ENCODE data around the gene ZKSCAN1. TPM values are rescaled to one million over a fixed set of nuclear protein-coding genes. Genes with fewer than 3 reads are reported as not detected.

The ZKSCAN1 gene
- total RNA-seq, 1 experiment from 2014 or later = 70.3 TPM

- Histone ChIP-seq H3K4me3 (no peak overlapping the region), H3F3A (ENCODE audit: insufficient read depth, low read depth) (peaks cover 41% of the 10 kb centered on the region), H3K27ac (no peak overlapping the region), H3K4me1 (replicated peaks; ENCODE audit: insufficient read depth) (peaks cover 30% of the 10 kb centered on the region), H3K27me3 (ENCODE audit: insufficient read depth, low read depth) (no peaks in the 10 kb centered on the region), H3K4me2 (no peak overlapping the region), H3K36me3 (ENCODE audit: low read depth) (peaks cover 16% of the 10 kb centered on the region), H4K20me1 (ENCODE audit: insufficient read depth) (peaks cover 61% of the 10 kb centered on the region), H3K9me3 (ENCODE audit: insufficient read depth, low read depth) (no peaks in the 10 kb centered on the region), H3K9me2 (ENCODE audit: insufficient read depth) (no peaks in the 10 kb centered on the region), H3K79me2 (ENCODE audit: low read depth) (peaks cover 60% of the 10 kb centered on the region), H2AFZ (no peak overlapping the region)
- ChIA-PET CTCF (no interaction called here), POLR2A (ENCODE audit: unreplicated experiment) (no interaction called here)
- no peak for DNase-seq
- intact Hi-C loops (cut with micrococcal nuclease; ENCODE audit: unreplicated experiment) = no loop called here
- no TSS peak for BruUV-seq (replicated peaks)
- TF ChIP-seq CTCF (conservative IDR thresholded peaks at IDR 0.05) (no peak), EZH2 (IDR thresholded peaks at IDR 0.05; ENCODE audit: low read depth) (no peak)
Measured at GRCh38 chr7:100019908-100020307, 4.5 kb downstream of the ZKSCAN1 start.

GRCh38 chr7:100021297-100021696 lies 5.9 kb downstream of the ZKSCAN1 start:
- no peak overlapping the region for H3K27ac ChIP-seq
- no peaks in the 10 kb centered on the region for H3K9me2 ChIP-seq (ENCODE audit: insufficient read depth)
- no peaks in the 10 kb centered on the region for H3K27me3 ChIP-seq (ENCODE audit: insufficient read depth, low read depth)
- H3K36me3 ChIP-seq (ENCODE audit: low read depth) = peaks cover 24% of the 10 kb centered on the region
- H3K4me3 ChIP-seq = no peak overlapping the region
- POLR2A ChIA-PET (ENCODE audit: unreplicated experiment) = interaction anchor here (0.6 kb wide), 1 partner anchor 21 kb away, joined by 4 read pairs; no protein-coding TSS in a partner anchor
- DNase-seq = no peak
- H3K4me1 ChIP-seq (replicated peaks; ENCODE audit: insufficient read depth) = peaks cover 38% of the 10 kb centered on the region
- intact Hi-C loops (cut with micrococcal nuclease; ENCODE audit: unreplicated experiment) = no loop called here
- H3K79me2 ChIP-seq (ENCODE audit: low read depth) = peaks cover 52% of the 10 kb centered on the region
- H3K4me2 ChIP-seq = no peak overlapping the region
- no TSS peak for BruUV-seq (replicated peaks)
- H3K9me3 ChIP-seq (ENCODE audit: insufficient read depth, low read depth) = no peaks in the 10 kb centered on the region
- H4K20me1 ChIP-seq (ENCODE audit: insufficient read depth) = peaks cover 63% of the 10 kb centered on the region
- H2AFZ ChIP-seq = no peak overlapping the region
- CTCF ChIA-PET = interaction anchor here (1.0 kb wide), 1 partner anchor 27 kb away, joined by 3 read pairs; no protein-coding TSS in a partner anchor
- H3F3A ChIP-seq (ENCODE audit: insufficient read depth, low read depth) = peaks cover 50% of the 10 kb centered on the region
- no peak for TF ChIP-seq EZH2 (IDR thresholded peaks at IDR 0.05; ENCODE audit: low read depth)
- TF ChIP-seq CTCF (conservative IDR thresholded peaks at IDR 0.05) = no peak

GRCh38 chr7:100022621-100023020 lies 7.2 kb downstream of the ZKSCAN1 start:
- H3K27me3 ChIP-seq (ENCODE audit: insufficient read depth, low read depth) = no peaks in the 10 kb centered on the region
- peak overlapping the region; percentile 33; the same call in 1 of the 2 replicates for H3K4me2 ChIP-seq
- no peak overlapping the region for H3K27ac ChIP-seq
- BruUV-seq (replicated peaks) = no TSS peak
- CTCF ChIA-PET = no interaction called here
- H3K4me3 ChIP-seq = no peak overlapping the region
- TF ChIP-seq CTCF (conservative IDR thresholded peaks at IDR 0.05) = no peak
- TF ChIP-seq EZH2 (IDR thresholded peaks at IDR 0.05; ENCODE audit: low read depth) = no peak
- H4K20me1 ChIP-seq (ENCODE audit: insufficient read depth) = peaks cover 50% of the 10 kb centered on the region
- DNase-seq = peak; percentile 42 to 87
- H3K36me3 ChIP-seq (ENCODE audit: low read depth) = peaks cover 24% of the 10 kb centered on the region
- peaks cover 38% of the 10 kb centered on the region for H3K79me2 ChIP-seq (ENCODE audit: low read depth)
- no peaks in the 10 kb centered on the region for H3K9me3 ChIP-seq (ENCODE audit: insufficient read depth, low read depth)
- intact Hi-C loops (cut with micrococcal nuclease; ENCODE audit: unreplicated experiment) = no loop called here
- no peaks in the 10 kb centered on the region for H3K9me2 ChIP-seq (ENCODE audit: insufficient read depth)
- POLR2A ChIA-PET (ENCODE audit: unreplicated experiment) = no interaction called here
- H2AFZ ChIP-seq = no peak overlapping the region
- peaks cover 25% of the 10 kb centered on the region for H3K4me1 ChIP-seq (replicated peaks; ENCODE audit: insufficient read depth)
- peaks cover 41% of the 10 kb centered on the region for H3F3A ChIP-seq (ENCODE audit: insufficient read depth, low read depth)

Data from PC-9 (cell line).